Measurements from ENCODE around the gene KAZALD1. TPM values are rescaled to one million over a fixed set of nuclear protein-coding genes. Genes with fewer than 3 reads are reported as not detected.

The KAZALD1 gene
- total and polyA plus RNA-seq, 8 donors: 0.19 to 1.6 (median 1.0) TPM

- intact Hi-C loops (cut with DNase I): no loop called here
- FAIRE-seq (no peak), ATAC-seq (peak; percentile 80 to 91 (median 85)), DNase-seq (peak; percentile 87 to 97 (median 91))
- H3K27me3 ChIP-seq: no peaks in the 10 kb centered on the region
- H3K27ac ChIP-seq: peak overlapping the region; percentile 75 to 90 (median 86)
- peaks cover 4 to 6% (median 4%) of the 10 kb centered on the region in 3 donors for H3K4me1 ChIP-seq
- peak overlapping the region; percentile 28 to 83 (median 67) for H3K4me3 ChIP-seq
- 0% methylated on average over 37 of the region's 37 CpGs for WGBS, 2 donors
- peak; percentile 66 to 81 (median 75) for TF ChIP-seq CTCF (IDR thresholded peaks at IDR 0.05)
- H3K9me3 ChIP-seq: no peaks in the 10 kb centered on the region
- H3K36me3 ChIP-seq: no peaks in the 10 kb centered on the region
Observed at GRCh38 chr10:101060036-101060950, 1.5 kb upstream of the KAZALD1 start.

DNA sequence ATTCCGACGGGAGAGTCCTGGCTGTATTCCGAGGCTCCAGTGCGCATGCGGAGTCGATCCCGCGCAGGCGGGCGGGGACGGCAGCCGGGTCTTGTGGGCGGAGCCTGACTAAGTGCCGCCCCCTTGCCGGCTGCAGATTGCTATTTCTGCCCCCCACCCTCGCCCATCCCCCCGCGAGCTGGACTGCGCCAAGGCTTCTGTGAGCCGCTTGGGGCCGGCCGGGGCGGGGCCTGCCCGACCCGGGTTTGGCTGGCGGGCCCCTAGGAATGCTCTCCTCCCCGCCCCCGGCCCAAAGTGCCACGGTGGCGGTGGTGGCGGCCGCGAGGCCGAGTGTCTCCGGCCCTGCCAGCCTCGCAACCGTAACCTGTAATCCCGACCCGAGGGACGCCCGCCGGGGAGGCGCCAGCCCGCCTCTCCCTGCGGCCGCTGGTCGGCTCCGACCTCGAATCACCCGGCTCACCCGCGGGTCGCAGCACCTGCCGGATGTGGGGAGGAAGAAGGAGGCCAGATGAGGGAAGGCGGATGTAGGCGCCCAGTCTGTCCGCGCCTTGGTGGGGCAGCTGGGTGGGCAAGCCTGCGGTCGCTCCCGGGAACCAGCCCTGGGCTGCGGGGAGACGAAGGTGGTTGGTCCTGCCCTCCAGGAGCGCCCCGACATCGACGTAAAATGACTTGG is 702 bp upstream of the KAZALD1 start:
- peak; percentile 85 to 94 (median 90) for ATAC-seq

GRCh38 chr10:101062232-101063049 is 652 bp downstream of the KAZALD1 start:
- peaks cover 4 to 11% (median 6%) of the 10 kb centered on the region in 3 donors for H3K4me1 ChIP-seq
- H3K4me3 ChIP-seq: peak overlapping the region in 2 of 4 donors; percentile 22 to 40
- no peaks in the 10 kb centered on the region for H3K27me3 ChIP-seq
- FAIRE-seq (no peak), DNase-seq (peak; percentile 49 to 87 (median 70)), ATAC-seq (peak; percentile 19 to 41 (median 22))
- no peaks in the 10 kb centered on the region for H3K9me3 ChIP-seq
- peak in 3 of 4 donors; percentile 32 to 55 (median 46) for TF ChIP-seq CTCF (IDR thresholded peaks at IDR 0.05)
- intact Hi-C loops (cut with DNase I): no loop called here
- no peak overlapping the region for H3K27ac ChIP-seq
- H3K36me3 ChIP-seq: no peaks in the 10 kb centered on the region
- 9 to 10% methylated on average over 54 to 63 of the region's 63 CpGs for WGBS, 2 donors

More for the DNA sequence above, 702 bp upstream of the KAZALD1 start:
- no peaks in the 10 kb centered on the region for H3K9me3 ChIP-seq
- no peaks in the 10 kb centered on the region for H3K36me3 ChIP-seq
- H3K27ac ChIP-seq: peak overlapping the region; percentile 75 to 90 (median 86)
- DNase-seq (peak; percentile 86 to 98 (median 96)), FAIRE-seq (no peak)
- H3K4me1 ChIP-seq: peaks cover 4 to 8% (median 6%) of the 10 kb centered on the region in 3 donors
- peak overlapping the region; percentile 28 to 83 (median 67) for H3K4me3 ChIP-seq
- no peak for TF ChIP-seq CTCF (IDR thresholded peaks at IDR 0.05)
- WGBS, 2 donors: 6 to 8% methylated on average over 63 to 67 of the region's 67 CpGs
- intact Hi-C loops (cut with DNase I): no loop called here
- no peaks in the 10 kb centered on the region for H3K27me3 ChIP-seq

- ATAC-seq (no peak), FAIRE-seq (no peak), DNase-seq (peak in 1 of 6 donors; percentile 65)
- H3K36me3 ChIP-seq: no peaks in the 10 kb centered on the region
- intact Hi-C loops (cut with DNase I): no loop called here
- no peaks in the 10 kb centered on the region for H3K27me3 ChIP-seq
- H3K27ac ChIP-seq: no peak overlapping the region
- H3K4me1 ChIP-seq: peaks cover 4 to 11% (median 6%) of the 10 kb centered on the region in 3 donors
- 22 to 28% methylated on average over 19 of the region's 19 CpGs for WGBS, 2 donors
- H3K9me3 ChIP-seq: no peaks in the 10 kb centered on the region
- peak overlapping the region in 2 of 4 donors; percentile 22 to 40 for H3K4me3 ChIP-seq
- TF ChIP-seq CTCF (IDR thresholded peaks at IDR 0.05): no peak
Observed at GRCh38 chr10:101063050-101063525, 1.3 kb downstream of the KAZALD1 start.
